Hypothalamus (tissue), 51 donors: ENCODE data around the gene CAMK2N1.
A peak's percentile ranks its signal among the peaks of the same experiment; 100 is the strongest.
"Not testable (repeated sequence)": the region's sequence is repeated elsewhere in the genome, so short reads cannot be mapped to it uniquely, and the experiment has no call there.

Source experiments
- DNase-seq, 51 donors: peaks; one replicate each; lab custom pipeline; 2025; lab: John Stamatoyannopoulos, UW

CAMK2N1 gene

DNA sequence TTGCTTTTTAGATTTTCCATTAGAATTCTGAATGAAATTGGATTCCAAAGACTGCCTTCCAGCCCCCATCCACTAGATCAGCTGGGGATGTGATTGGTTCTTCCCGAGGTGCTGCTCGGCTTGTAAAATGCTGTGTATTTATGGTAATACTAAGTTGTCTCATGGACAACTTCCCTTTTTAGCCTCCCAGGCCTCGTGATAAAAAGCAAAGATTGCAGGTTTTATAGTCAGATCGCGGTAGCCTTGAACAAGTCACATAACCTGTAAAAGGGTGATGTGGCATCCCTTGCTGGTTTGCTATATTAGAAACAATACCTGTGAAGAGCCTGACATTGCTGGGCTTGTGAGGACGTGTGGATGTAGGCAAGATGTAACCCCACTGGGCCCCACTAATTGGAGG is 11.5 kb upstream of the CAMK2N1 start:
- DNase-seq: no peak

DNA sequence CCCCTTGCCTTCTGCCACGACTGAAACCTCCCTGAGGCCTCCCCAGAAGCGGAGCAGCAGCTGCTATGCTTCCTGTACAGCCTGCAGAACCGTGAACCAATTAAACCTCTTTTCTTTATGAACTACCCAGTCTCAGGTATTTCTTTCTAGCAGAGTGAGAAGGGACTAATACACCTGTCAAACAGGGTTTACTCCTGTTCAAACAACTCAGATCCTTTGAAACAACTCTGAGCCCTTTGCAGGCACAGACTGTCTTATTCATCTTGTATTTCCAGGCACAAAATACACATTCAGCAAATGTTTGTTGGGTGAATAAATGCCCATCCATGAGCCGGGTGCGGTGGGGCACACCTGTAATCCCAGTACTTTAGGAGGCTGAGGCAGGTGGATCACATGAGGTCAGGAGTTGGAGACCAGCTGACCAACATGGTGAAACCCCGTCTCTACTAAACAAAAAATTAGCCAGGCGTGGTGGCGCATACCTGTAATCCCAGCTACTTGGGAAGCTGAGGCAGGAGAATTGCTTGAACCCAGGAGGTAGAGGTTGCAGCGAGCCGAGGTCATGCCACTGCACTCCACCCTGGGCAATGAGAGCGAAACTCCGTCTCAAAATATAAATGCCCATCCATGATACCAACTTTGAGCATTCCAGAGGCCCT is 10.8 kb upstream of the CAMK2N1 start:
- DNase-seq: not testable (repeated sequence)

DNA sequence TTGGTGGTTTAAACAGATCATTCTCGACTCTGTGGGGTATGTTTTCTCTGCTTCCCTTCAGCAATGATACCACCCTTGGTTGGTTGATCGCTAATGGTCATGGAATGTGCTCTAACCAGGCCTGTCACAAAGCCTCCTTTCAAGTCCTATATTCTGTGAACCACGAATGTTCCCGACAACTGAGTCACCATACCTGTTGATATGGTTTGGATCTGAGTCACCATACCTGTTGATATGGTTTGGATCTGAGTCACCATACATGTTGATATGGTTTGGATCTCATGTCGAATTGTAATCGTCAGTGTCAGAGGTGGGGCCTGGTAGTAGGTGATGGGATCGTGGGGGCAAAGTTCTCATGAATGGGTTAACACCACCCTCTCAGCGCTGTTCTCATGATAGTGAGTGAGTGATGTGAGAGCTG is 10.2 kb upstream of the CAMK2N1 start:
- DNase-seq: no peak

DNA sequence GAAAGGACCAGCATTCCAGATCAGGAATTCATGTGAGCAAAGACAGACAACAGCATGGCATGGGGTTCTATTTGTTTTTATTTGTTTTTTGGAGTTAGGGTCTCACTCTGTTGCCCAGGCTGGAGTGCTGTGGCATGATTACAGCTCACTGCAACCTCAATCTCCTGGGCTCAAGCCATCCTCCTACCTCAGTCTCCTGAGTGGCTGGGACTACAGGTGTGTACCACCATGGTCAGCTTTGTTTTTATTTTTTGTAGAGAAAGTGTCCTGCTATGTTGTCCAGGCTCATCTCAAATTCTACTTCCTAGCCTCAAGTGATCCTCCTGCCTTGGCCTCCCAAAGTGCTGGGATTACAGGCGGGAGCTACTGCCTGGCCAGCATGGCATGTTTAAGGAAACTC is 9.7 kb upstream of the CAMK2N1 start:
- no peak for DNase-seq

DNA sequence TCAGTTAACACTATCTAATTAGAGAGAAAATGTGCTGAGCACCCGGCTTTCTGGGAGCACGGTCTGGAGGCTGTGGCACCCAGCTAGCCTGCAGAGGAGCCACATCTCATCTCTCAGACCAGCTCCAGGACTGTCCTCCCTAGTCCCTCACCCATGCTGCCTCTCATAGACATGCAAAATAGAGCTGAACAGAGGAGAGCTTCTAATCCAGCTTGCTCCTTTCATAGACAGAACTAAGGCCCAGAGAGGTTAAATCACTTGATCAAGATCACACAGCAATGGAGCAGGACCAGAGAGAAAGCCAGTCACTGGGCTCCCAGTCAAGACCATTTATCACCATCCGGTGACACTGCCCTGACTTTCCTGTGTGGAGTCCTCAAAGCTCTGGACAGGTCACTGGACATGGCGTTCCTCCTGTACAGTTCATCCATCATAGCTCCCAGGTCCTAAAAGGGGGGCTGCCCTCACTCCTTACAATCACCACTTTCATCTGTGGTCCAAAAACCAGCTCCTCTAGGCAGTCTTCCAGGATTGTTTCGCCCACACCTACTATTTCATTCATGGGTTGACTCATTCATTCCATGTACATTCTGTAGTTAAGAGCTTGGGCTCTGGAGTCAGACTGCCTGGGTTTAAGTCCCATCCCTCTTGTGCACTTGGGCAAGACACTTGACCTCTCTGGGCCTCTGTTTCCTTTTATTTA is 8.8 kb upstream of the CAMK2N1 start:
- DNase-seq: no peak

DNA sequence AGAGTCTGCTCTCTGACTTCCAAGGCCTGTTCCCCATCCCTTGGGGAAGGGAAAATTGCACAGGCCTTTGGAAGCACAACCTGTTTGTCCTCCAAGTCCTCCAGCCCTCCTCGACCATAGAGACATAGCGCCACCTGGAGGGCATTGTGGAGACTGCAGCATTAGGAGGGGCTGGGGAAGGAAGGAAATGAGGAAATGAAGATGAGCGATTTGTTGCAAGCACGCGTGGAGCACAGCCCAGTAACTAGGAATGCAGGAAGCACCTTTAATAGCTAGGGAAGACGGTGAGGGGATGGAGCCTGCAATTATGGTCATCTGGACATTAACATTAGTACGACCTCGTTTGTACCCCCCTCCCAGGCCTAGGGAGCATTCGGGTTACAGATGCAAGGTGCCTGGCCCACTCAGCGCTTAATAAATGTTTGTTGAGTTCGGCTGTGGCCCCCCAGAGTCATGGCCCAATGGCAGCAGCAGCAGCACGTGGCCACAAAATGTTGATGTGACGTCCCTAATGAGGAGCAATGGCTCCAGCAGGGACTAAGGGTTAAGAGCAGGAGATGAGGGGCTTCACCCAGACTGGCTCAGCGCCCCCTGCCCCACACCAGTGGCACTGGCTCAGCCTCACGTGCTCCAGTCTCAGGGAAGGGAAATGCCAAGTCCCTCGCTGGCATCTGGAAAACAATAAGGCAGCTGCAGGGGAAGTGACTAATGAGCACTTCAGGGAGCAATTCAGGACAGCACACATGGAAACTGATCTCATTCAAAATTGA is 8.0 kb upstream of the CAMK2N1 start:
- peak in 50 of 51 donors; percentile 34 to 90 (median 74) for DNase-seq

DNA sequence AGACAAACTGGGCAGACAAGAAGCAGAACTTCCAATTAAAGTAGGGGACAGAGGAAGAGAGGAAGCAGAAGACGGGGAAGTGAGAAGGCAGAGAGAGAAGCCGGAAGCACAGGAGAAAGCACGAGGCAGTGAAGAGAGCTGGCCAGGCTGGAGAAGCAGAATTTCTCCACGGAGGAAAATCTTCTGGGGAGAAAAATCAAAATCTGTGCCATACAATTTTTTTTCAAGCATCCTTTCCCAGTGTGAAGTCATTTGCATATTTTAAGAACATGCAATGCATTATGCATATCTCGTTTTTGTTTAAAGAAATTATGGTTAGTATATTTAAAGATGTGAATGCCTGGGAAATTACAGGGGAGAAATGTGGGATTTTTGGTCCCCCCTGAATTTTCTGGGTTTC is 7.3 kb upstream of the CAMK2N1 start:
- DNase-seq: no peak

DNA sequence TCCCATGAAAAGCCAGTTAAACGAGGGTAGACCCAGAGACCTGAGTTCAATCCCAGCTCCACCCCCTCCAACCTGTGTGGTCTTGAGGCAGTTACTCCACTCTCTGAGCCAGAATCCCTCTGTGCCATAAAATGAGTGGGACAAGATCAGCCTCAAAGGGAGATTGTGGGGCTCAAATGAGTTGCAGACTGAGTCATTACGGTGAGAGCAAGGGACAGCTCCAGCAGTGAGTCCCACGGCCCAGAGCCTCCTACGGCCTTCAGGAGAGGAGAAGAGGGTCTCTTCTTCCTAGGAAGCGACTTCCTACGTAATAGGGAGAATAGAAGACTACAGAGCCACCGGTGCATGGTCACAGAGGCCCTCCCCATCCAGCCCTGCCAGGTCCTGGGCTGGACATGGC is 6.7 kb upstream of the CAMK2N1 start:
- no peak for DNase-seq

DNA sequence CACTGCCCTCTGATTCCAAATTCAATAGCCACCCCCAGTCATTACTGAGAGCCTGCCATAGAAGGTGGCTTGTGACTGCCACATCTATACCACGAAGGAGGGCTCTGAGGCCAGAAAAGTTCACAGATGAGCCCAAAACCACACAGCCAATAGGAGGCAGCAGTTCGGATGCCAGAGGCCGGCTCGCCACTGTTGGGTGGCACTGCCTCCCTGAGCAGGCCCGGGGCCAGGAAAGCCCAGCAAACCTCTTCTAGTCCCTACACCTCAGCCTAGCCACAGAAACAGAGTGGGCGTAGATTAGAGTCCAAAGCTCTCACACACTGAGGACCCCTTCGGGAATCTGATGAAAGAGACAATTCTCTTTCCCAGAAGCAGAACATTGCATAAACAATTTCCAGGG is 5.9 kb upstream of the CAMK2N1 start:
- no peak for DNase-seq

DNA sequence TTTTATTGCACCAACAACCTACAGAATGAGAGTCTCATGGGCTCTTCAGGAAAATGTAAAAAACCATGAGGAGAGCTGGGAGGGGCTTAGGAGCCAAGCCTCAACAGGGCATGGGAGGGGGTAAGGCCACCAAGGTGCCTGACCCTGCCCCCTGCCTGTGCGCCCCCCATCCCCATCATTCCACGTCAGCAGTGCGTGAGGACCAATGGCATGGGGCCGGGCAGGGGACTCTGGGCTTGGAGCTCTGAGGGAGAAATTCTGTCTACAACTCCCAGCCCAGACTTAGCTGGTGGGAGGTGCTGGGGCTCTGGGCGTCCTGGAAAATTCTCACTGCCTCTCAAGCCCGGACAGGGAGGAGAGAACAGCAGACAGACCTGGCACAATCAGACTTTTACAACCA is 5.2 kb upstream of the CAMK2N1 start:
- DNase-seq: no peak

DNA sequence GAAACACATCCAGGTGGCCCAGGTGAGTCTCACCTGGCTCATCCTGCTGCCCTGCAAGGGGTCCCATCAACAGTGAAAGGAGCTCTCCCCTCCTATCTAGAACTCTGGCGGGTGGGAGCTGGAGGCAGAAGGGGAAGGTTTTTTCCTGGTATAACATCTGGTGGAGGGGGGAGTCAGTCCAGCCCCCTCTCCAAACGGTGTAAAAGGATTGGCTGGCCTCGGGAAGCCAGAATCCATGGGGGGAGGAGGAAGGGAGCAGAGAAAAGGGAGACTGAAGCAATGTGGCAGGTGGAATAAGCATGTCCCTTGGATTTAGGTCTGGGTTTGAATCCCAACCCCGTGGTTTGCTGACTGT is 1.2 kb upstream of the CAMK2N1 start:
- DNase-seq: peak in 1 of 51 donors; percentile 53

DNA sequence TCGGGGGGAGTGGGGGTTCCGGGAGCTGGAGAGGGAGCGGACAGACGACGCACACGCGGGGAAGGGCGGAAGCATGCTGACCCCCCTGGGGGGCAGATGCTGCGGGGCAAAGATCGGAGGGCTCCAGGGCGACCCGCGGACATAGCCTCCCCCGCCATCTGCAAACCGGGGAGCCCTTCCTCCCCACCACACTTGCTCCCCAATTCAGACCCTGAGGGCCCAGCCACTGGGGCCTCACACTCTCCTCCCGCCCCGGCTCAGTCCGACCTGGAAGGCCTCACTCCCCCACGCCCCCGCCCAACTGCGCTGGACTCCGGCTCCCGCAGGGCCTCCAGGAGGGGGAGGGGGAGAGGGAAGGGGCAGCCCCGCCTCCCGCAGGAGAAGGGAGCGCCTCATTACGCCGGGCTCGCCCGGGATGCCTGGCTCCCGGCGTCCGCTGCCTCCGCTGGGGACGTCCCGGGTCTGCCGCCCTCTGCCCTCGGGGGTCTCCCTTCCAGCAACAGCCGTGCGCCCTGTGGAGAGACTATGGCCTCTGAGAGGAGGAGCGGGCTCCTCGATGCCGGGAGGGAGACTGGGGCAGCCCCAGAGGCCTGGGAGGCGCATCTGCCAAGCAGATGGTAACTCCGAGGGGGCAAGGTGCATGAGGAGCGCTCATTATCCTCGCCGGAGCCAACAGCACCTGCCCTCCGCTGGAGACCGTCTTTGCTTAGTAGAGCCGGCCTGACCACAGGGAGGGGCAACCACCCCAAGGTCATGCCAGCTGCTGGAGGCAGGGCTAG is 636 bp upstream of the CAMK2N1 start:
- DNase-seq: peak in 46 of 51 donors; percentile 30 to 89 (median 74)

DNA sequence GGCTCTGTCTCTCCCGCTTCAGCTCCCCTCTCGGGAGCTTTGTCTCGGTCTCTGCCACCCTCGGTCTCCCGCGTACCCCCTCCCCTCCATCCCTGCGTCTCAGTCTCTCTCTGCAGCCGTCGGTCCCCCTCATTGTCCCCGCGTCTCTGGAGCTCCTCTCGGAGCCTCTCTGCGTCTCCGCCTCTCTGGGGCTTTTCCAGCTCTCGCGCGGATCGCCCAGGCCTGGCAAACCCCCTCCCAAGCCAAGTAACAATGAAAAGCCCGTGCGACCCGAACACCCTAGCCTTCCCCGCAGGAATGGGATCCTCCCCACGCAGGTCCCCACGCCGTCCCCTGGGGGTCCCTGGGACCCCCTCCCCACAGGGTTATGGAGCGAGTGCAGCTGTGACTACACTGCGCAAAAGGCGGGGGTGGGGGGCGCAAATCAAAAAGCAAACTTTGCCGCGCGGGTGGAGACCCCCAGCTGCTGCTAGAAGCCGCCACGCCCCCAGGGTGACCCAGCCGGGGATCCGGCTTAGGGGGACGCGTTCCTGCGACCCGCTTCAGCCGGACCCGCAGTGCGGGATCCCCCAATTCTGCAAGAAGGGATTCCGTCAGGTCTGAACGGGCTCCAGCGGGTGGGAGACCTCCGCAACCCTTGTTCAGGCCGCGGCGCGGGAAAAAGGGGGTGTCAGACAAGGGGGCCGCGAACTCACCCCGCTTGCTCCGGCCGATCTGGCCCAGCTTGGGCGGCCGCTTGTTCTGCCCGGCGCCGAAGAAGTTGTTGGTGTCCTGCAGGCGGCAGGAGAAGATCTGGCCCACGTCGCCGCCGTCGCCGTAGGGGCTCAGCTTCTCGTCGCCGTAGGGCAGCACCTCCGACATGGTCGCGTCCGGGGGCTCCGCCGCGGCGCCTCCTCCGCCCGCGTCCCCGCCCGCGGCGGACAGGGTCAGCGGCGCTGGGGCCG is 1.2 kb downstream of the CAMK2N1 start:
- peak in 13 of 51 donors; percentile 24 to 76 (median 45) for DNase-seq

DNA sequence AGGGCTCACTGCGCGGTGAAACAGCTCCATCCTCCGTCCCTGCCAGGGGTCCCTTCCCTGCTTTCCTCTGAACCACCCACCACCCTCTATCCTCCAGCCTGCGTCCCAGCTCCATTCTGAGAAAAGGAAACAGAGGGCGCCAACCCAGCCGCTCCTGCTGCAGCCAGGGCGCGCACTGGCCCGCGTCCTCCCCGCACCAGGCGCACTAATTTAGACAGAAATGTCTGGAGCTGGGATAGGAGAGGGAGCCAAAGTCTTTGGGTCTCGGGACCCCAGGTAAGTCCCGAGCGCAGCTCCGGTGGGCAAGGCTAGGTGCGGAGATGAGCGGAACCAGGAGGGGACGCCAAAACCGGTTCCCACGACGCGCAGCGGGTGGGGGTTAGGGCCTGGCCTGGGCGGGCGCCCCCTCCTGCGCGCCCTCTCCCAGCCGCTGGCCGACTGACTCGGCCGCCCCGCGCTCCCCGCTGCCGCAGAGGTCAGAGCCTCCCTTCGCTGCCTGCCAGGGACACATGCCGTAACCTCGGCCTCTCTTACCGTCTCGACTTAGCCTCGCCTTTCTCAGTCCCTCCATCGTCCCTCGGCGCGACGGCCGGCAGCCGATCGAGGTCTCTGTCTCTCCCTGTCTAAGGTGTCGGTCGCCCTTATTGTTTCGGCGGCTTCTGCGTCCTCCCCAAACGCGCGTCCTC is 2.0 kb downstream of the CAMK2N1 start:
- peak in 31 of 51 donors; percentile 8 to 80 (median 55) for DNase-seq

DNA sequence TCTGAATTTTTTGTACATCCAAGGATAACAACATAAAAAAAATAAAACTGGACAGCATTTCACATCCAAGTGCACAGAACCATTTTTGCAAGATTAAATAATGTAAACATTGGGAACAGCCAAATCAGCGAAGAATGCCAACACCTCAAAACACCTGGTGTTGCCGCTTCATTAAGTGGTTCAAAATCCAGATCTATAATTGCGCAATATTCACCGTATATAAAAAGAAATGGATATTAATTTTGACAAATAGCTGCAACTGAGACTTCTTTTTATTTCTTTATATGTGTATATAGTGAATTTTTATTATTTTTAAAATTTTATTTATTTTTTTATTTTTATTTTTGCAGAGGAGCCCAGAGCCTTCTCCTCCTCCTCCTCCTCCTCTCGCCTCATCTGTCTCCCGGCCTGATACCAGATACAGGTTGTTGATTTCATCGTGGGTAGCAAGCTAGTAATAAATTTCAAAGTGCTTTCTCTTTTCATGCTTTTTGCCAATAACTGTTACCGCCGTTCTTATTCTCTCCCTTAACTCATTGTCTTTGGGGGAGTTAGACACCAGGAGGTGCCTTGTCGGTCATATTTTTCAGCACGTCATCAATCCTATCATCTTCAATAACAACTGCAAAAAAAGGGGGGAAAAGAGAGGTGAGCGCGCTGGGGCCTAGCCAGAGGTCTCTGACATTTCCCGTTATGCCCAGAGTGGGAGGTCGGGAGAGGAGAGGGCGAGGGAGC is 2.7 kb downstream of the CAMK2N1 start:
- DNase-seq: no peak

DNA sequence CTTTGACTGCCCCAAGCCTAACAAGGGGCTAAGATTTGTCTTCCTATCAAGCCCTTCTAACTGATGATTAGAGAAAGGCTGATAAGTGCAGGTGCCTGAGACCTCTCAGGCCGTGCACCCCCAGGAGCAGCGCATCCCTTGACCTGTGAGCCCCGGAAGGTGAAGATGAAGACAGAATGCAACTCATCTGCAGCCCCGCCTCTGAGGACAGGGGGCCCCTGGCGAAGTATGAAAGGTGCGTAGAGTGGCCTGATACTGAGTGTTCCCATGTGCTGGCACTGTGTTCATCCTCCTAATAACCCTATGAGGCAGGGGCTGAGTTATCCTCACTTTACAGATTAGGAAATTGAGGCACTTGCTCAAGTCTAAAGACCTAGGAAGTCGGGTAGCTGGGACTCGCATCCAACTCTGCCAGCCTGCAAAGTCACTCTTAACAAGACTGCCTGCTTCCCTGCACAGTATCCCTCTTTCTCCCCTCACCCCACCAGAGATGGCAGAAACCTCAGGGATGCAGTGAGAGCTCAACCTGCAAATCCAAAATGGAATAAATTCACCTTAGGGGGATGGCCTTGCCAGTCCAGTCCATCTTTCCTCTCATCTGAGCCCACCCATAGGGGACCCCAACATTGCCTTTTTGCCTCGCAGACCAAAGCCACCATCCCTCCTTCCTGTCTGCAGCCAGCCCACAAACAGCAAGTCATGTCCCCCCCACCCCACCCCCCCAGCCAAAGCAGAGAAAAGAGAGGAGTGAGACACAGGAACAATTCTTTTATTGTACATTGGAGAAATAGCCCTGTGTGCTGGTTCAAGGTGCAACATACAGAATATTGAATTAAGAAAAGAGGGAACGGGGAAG is 4.1 kb downstream of the CAMK2N1 start:
- peak in 4 of 51 donors; percentile 11 to 47 (median 24) for DNase-seq

DNA sequence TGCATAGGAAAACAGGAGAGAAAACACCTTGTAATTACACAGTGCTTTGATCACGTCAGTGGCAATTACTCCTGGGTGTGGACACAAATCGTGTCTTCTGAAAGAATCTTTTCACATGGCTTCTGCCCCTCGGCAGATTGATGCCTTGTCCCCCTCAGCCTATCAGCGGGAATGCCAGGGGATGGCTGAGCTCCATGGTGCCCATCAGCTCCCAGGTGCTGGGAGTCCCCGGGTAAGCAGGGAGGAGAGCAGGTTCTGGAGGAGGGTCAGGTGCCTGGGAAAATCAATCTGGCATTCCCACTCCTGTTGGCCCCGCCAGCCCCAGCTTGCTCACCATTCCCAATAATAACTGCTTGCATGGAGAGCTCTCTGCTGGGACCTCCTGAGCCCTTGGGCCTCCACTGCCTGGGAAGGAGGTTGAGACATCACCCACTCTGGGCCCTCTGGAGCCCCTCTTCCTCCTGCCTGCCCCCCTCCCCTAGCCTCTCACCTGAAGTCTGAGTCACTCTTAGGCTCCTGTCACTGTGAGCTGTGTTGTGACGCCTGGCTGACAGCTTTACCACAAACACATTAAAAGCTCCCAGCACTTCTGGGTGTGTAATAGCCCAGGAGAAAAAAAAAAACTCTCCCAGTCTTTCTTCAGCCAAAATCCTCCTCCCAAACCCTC is 4.9 kb downstream of the CAMK2N1 start:
- DNase-seq: peak in 1 of 51 donors; percentile 31
